Bone marrow (tissue), 2 donors: ENCODE measurements around the gene SH3RF3.
A peak's percentile ranks its signal among the peaks of the same experiment; 100 is the strongest.

Experiments
- DNase-seq, 2 donors: peaks; one replicate each; lab custom pipeline; 2025; lab: John Stamatoyannopoulos, UW

SH3RF3 gene

DNA sequence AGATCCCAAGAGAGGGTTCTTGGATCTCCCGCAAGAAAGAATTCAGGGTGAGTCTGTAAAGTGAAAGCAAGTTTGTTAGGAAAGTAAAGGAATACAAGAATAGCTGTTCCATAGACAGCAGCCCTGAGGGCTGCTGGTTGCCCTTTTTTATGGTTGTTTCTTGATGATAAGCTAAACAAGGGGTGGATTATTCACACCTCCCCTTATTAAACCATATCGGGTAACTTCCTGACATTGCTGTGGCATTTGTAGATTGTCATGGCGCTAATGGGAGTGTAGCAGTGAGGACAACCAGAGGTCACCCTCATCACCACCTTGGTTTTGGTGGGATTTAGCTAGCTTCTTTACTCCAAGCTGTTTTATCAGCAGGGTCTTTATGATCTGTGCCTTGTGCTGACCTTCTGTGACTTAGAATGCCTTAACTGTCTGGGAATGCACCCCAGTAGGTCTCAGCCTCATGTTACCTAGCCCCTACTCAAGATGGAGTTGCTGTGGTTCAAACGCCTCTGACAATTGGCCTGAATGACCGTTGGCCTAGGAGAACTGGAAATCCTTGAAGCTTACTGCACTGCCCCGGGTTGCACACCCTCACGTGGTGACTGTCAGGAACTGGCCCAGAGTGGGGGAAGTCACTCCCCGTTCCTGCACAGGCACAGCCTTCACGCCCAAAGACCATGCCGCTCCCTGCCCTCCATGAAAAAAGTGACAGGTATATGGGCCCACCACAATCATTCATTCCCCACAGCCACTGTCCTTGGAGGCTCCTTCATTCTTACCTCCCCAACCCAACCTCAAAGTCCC, 347.8 kb downstream of the SH3RF3 start:
- no peak for DNase-seq

DNA sequence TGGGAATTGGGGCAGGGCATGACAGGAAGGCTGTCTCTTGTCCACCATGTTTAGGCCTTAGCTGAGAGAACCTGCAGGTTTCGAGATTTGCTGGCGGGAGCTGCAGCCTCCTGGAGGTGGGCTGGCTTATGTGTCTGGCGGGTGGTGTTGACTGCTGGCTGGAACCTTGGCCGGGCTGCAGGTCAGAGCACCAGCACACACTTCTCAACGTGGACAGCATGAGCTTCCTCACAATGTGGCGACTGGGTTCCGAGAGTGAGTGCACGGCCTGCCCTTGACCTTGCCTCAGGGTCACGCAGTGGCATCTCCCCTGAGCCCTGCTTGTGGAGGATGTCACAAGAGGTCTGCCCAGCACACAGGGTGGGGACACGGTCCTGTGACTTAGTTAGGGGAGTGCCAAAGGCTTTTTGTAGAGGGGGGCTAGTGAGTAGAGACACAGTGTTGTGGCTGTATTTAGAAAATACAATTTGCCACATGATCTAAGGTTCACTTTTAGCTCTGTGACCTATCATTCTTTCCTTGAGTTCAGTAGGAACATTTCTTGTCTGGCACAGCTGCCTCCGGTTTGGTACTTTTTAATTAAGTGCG, 350.0 kb downstream of the SH3RF3 start:
- DNase-seq, result no peak

DNA sequence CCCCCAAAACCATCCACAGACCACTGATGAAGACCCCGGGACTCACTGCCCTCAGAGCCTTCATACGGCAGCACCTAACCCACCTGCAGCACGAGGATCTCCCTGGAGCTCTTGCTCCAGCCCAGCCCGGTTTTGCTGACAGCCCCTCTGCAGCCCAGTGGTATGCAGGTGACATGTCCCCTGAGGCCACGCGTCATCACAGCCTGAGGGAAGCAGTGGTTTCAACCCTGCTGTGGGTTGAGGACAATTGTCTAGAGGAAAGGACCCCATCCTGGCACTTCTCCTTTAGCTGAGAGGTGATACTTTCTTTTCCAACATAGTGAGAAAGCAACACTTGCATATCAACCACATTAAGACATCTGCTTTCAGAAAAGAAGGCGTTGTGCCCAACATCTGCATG, 350.8 kb downstream of the SH3RF3 start:
- DNase-seq, result no peak

- DNase-seq, result no peak
Observed at GRCh38 chr2:109480486-109481195, 351.6 kb downstream of the SH3RF3 start.

GRCh38 chr2:109481196-109481555, 352.2 kb downstream of the SH3RF3 start:
- DNase-seq, result no peak

GRCh38 chr2:109481599-109481998, 352.6 kb downstream of the SH3RF3 start:
- DNase-seq, result no peak

GRCh38 chr2:109482361-109482861, 353.4 kb downstream of the SH3RF3 start:
- no peak for DNase-seq

- no peak for DNase-seq
Observed at GRCh38 chr2:109486711-109487535, 357.9 kb downstream of the SH3RF3 start.

- no peak for DNase-seq
Observed at GRCh38 chr2:109487536-109487869, 358.5 kb downstream of the SH3RF3 start.

DNA sequence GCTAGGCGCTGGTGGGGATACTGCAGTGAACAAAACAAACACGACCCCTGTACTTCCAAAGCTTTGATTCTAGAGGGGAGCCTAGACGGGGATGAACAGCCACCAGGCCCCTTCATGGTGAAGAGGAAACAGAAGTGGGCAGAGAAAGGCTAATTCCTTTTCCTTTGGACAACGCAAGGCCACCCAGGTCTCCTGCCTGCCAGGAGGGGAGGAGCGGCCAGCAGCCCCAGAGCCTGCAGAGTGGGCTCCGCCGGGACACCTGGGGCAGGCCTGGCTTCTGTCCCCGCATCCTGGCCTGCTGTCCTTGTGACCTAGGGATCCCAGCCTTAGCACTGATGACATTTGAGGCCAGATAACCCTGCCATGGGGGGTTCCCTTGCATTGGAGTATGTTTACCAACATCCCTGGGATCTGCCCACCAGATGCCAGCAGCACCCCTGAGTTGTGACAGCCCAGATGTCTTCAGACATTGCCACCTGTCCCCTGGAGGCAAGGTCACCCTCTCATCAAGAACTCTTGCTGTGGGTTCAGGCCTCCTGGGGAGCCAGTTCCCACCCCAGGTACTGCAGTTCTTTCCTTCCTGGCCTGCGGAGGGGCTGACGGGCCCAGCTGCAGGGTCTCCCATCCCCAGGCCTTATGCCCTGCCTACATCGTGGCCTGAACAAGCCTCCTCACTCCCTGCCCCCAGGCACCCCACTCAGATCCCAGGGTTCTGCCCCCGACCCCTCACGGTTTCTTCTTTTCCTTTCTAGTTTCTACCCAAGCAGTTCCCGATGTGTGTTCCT, 359.1 kb downstream of the SH3RF3 start:
- no peak for DNase-seq

- DNase-seq, result no peak
Observed at GRCh38 chr2:109489296-109489695, 360.3 kb downstream of the SH3RF3 start.

DNA sequence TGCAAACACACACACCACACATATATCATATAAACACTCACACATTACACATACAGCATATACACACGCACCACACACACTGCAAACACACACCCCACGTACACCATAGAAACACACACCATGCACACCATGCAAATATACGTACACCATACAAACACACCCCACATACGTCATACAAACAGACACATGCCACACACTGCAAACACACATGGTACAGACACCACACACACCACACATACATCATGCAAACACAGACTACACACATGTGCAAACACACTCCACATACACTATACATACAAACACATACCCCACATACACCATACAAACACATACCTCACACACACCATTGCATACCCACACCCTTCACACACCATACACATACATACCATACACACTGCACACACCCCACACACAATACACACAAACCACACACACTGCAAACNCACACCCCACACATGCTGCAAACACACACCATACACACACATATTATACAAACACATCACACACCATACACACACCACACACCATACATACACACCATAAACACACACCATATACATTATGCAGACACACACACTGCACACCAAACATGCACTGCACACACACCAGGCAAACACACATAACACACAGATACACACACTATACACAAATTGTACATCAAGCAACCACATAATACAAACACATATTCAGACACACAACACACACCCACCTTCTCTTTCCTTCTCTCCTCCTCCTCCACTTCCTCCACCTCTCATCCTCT, 364.4 kb downstream of the SH3RF3 start:
- no peak for DNase-seq

- DNase-seq, result no peak
Observed at GRCh38 chr2:109494351-109494750, 365.3 kb downstream of the SH3RF3 start.

- no peak for DNase-seq
Observed at GRCh38 chr2:109497463-109497862, 368.5 kb downstream of the SH3RF3 start.

DNA sequence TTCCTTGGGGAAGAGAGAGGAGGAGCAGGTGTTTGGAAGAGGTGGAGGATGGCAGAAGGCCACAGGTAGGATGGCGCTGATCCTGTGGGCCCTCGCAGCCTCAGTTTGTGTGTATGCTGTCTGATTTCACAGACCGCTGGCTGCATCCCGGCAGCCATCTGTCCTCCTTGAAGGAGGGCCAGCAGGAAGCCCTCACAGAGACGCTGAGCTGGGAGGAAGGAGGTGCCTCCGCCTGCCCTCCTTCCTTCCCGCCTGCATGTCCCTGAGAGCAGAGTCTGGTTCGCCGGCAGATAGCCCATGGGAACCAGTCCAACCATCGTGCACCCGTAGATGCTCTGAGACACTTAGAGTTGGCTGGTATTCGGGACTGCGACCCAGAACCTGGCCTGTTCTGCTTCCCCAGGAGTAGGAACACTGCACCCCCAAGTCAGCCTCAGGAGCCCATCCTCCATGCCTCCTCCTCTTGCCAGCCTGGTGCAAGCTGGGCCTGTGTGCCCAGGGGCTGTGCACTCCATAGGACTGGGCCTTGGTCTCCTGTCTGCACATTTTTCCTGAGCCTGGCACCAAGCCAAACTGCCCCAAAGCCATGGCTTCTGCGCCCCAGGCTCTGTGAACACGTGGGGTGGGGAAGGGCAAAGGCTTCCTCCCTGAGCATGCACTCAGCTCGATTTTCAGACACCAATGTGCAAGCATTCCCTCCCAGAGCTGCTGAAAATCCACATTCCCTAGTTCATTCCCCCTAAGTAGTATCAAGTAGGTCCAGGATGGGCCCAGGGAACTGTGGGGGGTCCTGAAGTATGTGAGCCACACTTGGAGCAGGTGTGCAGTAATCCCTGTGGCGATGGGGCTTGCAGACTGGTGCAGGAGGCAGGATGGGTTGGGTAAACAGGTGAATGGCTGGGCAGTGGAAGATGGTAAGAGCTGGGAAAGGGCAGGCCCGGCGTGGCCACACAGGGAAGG, 369.2 kb downstream of the SH3RF3 start:
- DNase-seq, result peak in 1 of 2 donors; percentile 10

DNA sequence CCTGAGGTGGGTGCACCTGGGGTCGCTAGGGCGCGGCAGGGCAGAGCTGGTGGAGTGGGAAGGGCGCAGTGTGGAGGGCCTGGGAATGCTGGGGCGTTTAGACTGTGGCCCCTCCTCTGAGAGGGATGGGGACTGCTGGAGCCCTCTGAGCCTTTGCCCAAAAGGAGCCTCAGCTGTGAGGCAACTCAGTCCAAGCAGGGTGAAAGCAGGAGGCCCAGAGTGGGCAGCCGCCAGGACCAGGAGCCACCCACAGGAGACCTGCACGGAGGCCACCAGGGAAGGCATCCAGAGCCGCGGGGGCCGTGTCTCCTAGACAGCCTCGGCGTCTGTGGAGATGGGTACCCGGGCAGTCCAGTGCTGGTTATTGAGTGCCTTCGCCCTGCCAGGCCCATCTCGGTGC, 369.9 kb downstream of the SH3RF3 start:
- no peak for DNase-seq

DNA sequence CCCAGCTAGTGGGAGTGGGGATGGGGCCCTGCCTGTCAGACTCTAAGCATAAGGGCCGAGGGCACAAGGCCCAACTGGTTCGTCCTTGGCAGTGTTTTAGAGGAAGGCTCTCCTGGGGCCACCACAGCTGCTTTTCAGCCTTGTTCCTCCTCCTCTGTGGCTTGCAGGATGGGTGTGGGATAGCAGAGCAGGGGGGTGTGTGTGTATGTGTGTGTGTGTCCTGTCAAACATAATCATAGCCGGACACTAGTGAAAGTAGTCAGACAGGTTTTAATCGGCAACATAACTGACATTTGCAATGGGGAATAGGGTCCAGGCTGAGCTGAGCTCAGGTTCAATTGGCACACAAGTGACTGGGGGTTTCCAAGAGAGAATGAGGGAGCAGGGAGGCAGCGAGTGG, 370.6 kb downstream of the SH3RF3 start:
- peak in 1 of 2 donors; percentile 22 for DNase-seq

- no peak for DNase-seq
Observed at GRCh38 chr2:109500910-109501309, 371.9 kb downstream of the SH3RF3 start.

DNA sequence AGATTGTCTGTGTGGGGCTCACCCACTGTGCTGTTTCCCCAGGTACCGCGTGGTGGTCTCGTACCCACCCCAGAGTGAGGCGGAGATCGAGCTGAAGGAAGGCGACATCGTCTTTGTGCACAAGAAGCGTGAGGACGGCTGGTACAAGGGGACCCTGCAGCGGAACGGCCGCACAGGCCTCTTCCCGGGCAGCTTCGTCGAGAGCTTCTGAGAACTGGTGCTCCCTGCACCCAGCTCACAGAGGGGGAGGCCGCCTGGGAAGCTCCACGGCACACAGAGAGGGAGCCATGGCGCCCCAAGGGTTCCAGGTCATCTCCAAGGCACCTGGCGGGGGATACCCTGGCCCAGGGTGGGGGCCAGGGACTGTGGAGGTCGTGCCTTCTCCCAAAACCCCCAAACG, 372.5 kb downstream of the SH3RF3 start:
- DNase-seq, result no peak

- no peak for DNase-seq
Observed at GRCh38 chr2:109503191-109503590, 374.2 kb downstream of the SH3RF3 start.
